K562 (cell line): ENCODE measurements around the gene BEND6. TPM values are rescaled to one million over a fixed set of nuclear protein-coding genes. Genes with fewer than 3 reads are reported as not detected.

ENCODE experiments used
- CHD7 ChIP-seq: fragments of 200-600 bp; sonication (generic); IDR thresholded peaks from one replicate; pipeline ENCODE4 v1.6.1; 2012; ENCODE audit warnings: mild to moderate bottlenecking, low read depth, low read length, inconsistent platforms
- HDAC1 ChIP-seq, 2 experiments: fragments of 450-650 bp; IDR thresholded peaks; 2 replicates each; pipeline ENCODE4 v1.6.1; 2016 to 2017; ENCODE audit warnings: inconsistent platforms in 1 of 2, mild to moderate bottlenecking in 1 of 2, moderate library complexity in 1 of 2
- KDM1A ChIP-seq, 2 experiments: fragments of 450-650 bp; IDR thresholded peaks; 2 replicates each; pipeline ENCODE4 v1.6.1; 2016; ENCODE audit warnings: mild to moderate bottlenecking in 2 of 2
- MTA1 ChIP-seq: fragments of 450-650 bp; IDR thresholded peaks from 2 replicates; pipeline ENCODE4 v1.6.1; 2017; ENCODE audit warnings: borderline replicate concordance
- PHB2 ChIP-seq: fragments of 450-650 bp; IDR thresholded peaks from 2 replicates; pipeline ENCODE4 v1.6.1; 2017; ENCODE audit warnings: low read depth
- PHF21A ChIP-seq: fragments of 450-650 bp; IDR thresholded peaks from 2 replicates; pipeline ENCODE4 v1.6.1; 2017; ENCODE audit warnings: low read depth, borderline replicate concordance
- YBX1 ChIP-seq: fragments of 450-650 bp; IDR thresholded peaks from 2 replicates; pipeline ENCODE4 v1.7.1; 2016; ENCODE audit warnings: mild to moderate bottlenecking
- ZNF217 ChIP-seq: sonication (generic); formaldehyde crosslinking; IDR thresholded peaks from 2 replicates; pipeline ENCODE4 v1.8.0; 2022; ENCODE audit warnings: mild to moderate bottlenecking, missing genetic modification reagents
- ZNF518B ChIP-seq: fragments of 250-450 bp; sonication (Bioruptor Pico); IDR thresholded peaks from 2 replicates; pipeline ENCODE4 v1.5.0; 2021; ENCODE audit warnings: mild to moderate bottlenecking, moderate library complexity
- ZNF592 ChIP-seq: fragments of 450-650 bp; IDR thresholded peaks from 2 replicates; pipeline ENCODE4 v1.6.1; 2017; ENCODE audit warnings: antibody characterized with exemption, mild to moderate bottlenecking
- polyA plus RNA-seq, 8 experiments: library from polyadenylated mRNA; depleted of rRNA in 4 of 8; stranded (reverse) in 5 of 8; unstranded in 3 of 8; fragments of >200 nt; fragmentation: Nextera tagmentation in 2 of 8; fragmentation: Illumina TruSeq in 1 of 8; extraction: Ambion mirVana in 2 of 8; extraction: Trizol in 1 of 8; gene quantifications; 2 replicates each; pipeline versions ENCODE4 v1.2.1 to v1.2.3, GENCODE V29; 2011 to 2014; ENCODE audit warnings: inconsistent platforms in 1 of 8, missing spikeins in 1 of 8
- total RNA-seq, 7 experiments: library from RNA; depleted of rRNA in 6 of 7; stranded (reverse); fragments of >200 nt in 6 of 7; fragmentation: Illumina TruSeq in 2 of 7; extraction: Trizol in 2 of 7; gene quantifications; 2 replicates each; pipeline versions ENCODE4 v1.2.1 to v1.2.3, GENCODE V29; 2011 to 2021; ENCODE audit warnings: low replicate concordance in 1 of 7

BEND6 gene
- total and polyA plus RNA-seq, 9 of the 15 experiments (the other 6 are each of a cell fraction or from before 2014, with no cell fraction given) = 0.37 to 4.0 (median 1.1) TPM

GRCh38 chr6:57019434-57019833, 64.5 kb downstream of the BEND6 start (continued):
- TF ChIP-seq ZNF592 (no peak), HDAC1 (IDR thresholded peaks at IDR 0.05) (peak in 1 of 2 experiments; percentile 47; a peak in 1 of 4 replicates), ZNF217 (CRISPR knock-in tag) (no peak), PHB2 (no peak), YBX1 (no peak), CHD7 (no peak), ZNF518B (CRISPR knock-in tag) (no peak), MTA1 (0 out of 2 replicates have a peak, but pooled peaks have one; percentile 15), KDM1A (IDR thresholded peaks at IDR 0.05) (peak; percentile 77 to 79), PHF21A (no peak)
